ENCODE results near the gene COIL. TPM values are rescaled to one million over a fixed set of nuclear protein-coding genes. Genes with fewer than 3 reads are reported as not detected.

COIL gene
- total and polyA plus RNA-seq, 2 of the 13 experiments (the other 11 are each of a cell fraction or from before 2014, with no cell fraction given) = 8.1 to 29.4 TPM

DNA sequence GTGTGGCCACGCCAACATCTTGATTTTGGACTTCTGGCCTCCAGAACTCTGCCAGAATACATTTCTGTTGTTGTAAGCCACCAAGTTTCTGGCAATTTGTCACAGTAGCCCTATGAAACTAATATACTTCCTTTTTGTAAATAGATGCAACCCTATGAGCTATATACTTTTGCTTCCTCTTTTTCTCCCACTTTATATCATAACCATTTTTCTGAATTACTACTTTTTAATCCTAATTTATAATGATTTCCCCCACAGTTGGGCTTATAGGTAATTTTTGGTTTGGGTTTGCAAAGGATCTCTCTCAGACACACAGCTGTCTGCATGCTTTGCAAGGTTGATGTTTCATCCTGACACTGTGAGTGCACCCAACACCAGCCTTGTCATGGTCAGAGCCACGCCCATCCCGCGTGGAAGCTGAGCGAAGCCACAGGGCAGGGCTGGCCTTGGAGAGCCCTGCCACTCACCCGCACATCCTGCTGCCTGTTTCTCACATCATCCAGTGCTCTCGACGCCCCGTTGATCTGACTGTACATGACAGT, 52.8 kb downstream of the COIL start (continued):
- TF ChIP-seq, protein P1, sequence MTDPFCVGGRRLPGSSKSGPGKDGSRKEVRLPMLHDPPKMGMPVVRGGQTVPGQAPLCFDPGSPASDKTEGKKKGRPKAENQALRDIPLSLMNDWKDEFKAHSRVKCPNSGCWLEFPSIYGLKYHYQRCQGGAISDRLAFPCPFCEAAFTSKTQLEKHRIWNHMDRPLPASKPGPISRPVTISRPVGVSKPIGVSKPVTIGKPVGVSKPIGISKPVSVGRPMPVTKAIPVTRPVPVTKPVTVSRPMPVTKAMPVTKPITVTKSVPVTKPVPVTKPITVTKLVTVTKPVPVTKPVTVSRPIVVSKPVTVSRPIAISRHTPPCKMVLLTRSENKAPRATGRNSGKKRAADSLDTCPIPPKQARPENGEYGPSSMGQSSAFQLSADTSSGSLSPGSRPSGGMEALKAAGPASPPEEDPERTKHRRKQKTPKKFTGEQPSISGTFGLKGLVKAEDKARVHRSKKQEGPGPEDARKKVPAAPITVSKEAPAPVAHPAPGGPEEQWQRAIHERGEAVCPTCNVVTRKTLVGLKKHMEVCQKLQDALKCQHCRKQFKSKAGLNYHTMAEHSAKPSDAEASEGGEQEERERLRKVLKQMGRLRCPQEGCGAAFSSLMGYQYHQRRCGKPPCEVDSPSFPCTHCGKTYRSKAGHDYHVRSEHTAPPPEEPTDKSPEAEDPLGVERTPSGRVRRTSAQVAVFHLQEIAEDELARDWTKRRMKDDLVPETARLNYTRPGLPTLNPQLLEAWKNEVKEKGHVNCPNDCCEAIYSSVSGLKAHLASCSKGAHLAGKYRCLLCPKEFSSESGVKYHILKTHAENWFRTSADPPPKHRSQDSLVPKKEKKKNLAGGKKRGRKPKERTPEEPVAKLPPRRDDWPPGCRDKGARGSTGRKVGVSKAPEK (CRISPR knock-in tag; IDR thresholded peaks at IDR 0.05; ENCODE audit: borderline replicate concordance) = no peak
- TF ChIP-seq, protein P2, sequence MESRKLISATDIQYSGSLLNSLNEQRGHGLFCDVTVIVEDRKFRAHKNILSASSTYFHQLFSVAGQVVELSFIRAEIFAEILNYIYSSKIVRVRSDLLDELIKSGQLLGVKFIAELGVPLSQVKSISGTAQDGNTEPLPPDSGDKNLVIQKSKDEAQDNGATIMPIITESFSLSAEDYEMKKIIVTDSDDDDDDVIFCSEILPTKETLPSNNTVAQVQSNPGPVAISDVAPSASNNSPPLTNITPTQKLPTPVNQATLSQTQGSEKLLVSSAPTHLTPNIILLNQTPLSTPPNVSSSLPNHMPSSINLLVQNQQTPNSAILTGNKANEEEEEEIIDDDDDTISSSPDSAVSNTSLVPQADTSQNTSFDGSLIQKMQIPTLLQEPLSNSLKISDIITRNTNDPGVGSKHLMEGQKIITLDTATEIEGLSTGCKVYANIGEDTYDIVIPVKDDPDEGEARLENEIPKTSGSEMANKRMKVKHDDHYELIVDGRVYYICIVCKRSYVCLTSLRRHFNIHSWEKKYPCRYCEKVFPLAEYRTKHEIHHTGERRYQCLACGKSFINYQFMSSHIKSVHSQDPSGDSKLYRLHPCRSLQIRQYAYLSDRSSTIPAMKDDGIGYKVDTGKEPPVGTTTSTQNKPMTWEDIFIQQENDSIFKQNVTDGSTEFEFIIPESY (CRISPR knock-in tag; IDR thresholded peaks at IDR 0.05) = peak; percentile 97
- TF ChIP-seq, protein P3, sequence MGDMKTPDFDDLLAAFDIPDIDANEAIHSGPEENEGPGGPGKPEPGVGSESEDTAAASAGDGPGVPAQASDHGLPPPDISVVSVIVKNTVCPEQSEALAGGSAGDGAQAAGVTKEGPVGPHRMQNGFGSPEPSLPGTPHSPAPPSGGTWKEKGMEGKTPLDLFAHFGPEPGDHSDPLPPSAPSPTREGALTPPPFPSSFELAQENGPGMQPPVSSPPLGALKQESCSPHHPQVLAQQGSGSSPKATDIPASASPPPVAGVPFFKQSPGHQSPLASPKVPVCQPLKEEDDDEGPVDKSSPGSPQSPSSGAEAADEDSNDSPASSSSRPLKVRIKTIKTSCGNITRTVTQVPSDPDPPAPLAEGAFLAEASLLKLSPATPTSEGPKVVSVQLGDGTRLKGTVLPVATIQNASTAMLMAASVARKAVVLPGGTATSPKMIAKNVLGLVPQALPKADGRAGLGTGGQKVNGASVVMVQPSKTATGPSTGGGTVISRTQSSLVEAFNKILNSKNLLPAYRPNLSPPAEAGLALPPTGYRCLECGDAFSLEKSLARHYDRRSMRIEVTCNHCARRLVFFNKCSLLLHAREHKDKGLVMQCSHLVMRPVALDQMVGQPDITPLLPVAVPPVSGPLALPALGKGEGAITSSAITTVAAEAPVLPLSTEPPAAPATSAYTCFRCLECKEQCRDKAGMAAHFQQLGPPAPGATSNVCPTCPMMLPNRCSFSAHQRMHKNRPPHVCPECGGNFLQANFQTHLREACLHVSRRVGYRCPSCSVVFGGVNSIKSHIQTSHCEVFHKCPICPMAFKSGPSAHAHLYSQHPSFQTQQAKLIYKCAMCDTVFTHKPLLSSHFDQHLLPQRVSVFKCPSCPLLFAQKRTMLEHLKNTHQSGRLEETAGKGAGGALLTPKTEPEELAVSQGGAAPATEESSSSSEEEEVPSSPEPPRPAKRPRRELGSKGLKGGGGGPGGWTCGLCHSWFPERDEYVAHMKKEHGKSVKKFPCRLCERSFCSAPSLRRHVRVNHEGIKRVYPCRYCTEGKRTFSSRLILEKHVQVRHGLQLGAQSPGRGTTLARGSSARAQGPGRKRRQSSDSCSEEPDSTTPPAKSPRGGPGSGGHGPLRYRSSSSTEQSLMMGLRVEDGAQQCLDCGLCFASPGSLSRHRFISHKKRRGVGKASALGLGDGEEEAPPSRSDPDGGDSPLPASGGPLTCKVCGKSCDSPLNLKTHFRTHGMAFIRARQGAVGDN (CRISPR knock-in tag; IDR thresholded peaks at IDR 0.05) = peak; percentile 56
